ENCODE results near the gene PSKH1. TPM values are rescaled to one million over a fixed set of nuclear protein-coding genes. Genes with fewer than 3 reads are reported as not detected.
A peak's percentile ranks its signal among the peaks of the same experiment; 100 is the strongest.

PSKH1 gene
- total and polyA plus RNA-seq, 2 donors, result 8.8 to 12.6 TPM

DNA sequence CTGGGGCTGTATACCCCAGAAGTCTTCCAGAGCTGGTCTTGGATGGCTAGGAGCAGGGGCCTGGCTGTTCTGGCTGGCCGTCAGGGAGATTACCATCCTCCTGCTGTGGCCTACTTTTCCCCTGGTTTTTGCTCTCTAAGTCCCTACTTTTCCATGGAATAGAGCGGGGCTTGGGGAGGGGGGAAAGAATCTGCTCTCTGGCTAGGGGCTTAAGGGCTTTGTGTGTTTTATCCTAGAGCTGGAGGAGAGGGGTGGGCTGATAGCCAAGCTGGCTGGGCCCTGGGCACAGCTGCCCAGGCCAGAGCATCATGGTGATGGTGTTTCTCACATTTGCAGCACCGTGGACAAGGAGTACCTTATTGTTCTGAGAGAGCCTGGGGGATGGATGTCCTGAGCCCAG is 4.7 kb upstream of the PSKH1 start:
- Histone ChIP-seq H3K9me3 (ENCODE audit: control insufficient read depth in 2 of 2, insufficient read depth in 1 of 2, low read length in 1 of 2) (no peaks in the 10 kb centered on the region), H3K36me3 (ENCODE audit: control insufficient read depth in 2 of 2, insufficient read depth in 2 of 2, low read length in 1 of 2) (peaks cover 35 to 36% of the 10 kb centered on the region in 2 donors), H3K27me3 (ENCODE audit: control insufficient read depth in 2 of 2, insufficient read depth in 1 of 2, low read length in 1 of 2) (no peaks in the 10 kb centered on the region), H3K4me1 (ENCODE audit: control insufficient read depth in 2 of 2, insufficient read depth in 2 of 2, low read length in 2 of 2) (no peaks in the 10 kb centered on the region), H3K4me3 (ENCODE audit: low read length in 2 of 2) (no peak overlapping the region), H3K27ac (ENCODE audit: low read depth in 1 of 2, low read length in 1 of 2) (no peak overlapping the region)
- DNase-seq (ENCODE audit: low read depth in 6 of 9, low spot score in 9 of 9), result no peak
- 96% methylated on average over 3 of the region's 3 CpGs for WGBS

- 87% methylated on average over 5 of the region's 5 CpGs for WGBS
These were observed 679 bp upstream of the PSKH1 start for GRCh38 chr16:67892375-67892774.

GRCh38 chr16:67893743-67894399 is 817 bp downstream of the PSKH1 start:
- H3K27me3 ChIP-seq (ENCODE audit: control insufficient read depth in 2 of 2, insufficient read depth in 1 of 2, low read length in 1 of 2), result no peaks in the 10 kb centered on the region
- no peak for DNase-seq (ENCODE audit: low read depth in 6 of 9, low spot score in 9 of 9)
- peaks cover 11 to 13% of the 10 kb centered on the region in 2 donors for H3K4me1 ChIP-seq (ENCODE audit: control insufficient read depth in 2 of 2, insufficient read depth in 2 of 2, low read length in 2 of 2)
- WGBS, result 45% methylated on average over 14 of the region's 14 CpGs
- H3K4me3 ChIP-seq (ENCODE audit: low read length in 2 of 2), result peak overlapping the region; percentile 89 to 100
- H3K27ac ChIP-seq (ENCODE audit: low read depth in 1 of 2, low read length in 1 of 2), result peak overlapping the region; percentile 59 to 91
- no peaks in the 10 kb centered on the region for H3K9me3 ChIP-seq (ENCODE audit: control insufficient read depth in 2 of 2, insufficient read depth in 1 of 2, low read length in 1 of 2)
- peaks cover 2 to 5% of the 10 kb centered on the region in 2 donors for H3K36me3 ChIP-seq (ENCODE audit: control insufficient read depth in 2 of 2, insufficient read depth in 2 of 2, low read length in 1 of 2)

More at GRCh38 chr16:67892375-67892774, 679 bp upstream of the PSKH1 start:
- H3K36me3 ChIP-seq (ENCODE audit: control insufficient read depth in 2 of 2, insufficient read depth in 2 of 2, low read length in 1 of 2), result peaks cover 2 to 5% of the 10 kb centered on the region in 2 donors
- peak overlapping the region; percentile 89 to 100 for H3K4me3 ChIP-seq (ENCODE audit: low read length in 2 of 2)
- no peak overlapping the region for H3K27ac ChIP-seq (ENCODE audit: low read depth in 1 of 2, low read length in 1 of 2)
- DNase-seq (ENCODE audit: low read depth in 6 of 9, low spot score in 9 of 9), result no peak
- peaks cover 11 to 13% of the 10 kb centered on the region in 2 donors for H3K4me1 ChIP-seq (ENCODE audit: control insufficient read depth in 2 of 2, insufficient read depth in 2 of 2, low read length in 2 of 2)
- no peaks in the 10 kb centered on the region for H3K27me3 ChIP-seq (ENCODE audit: control insufficient read depth in 2 of 2, insufficient read depth in 1 of 2, low read length in 1 of 2)
- no peaks in the 10 kb centered on the region for H3K9me3 ChIP-seq (ENCODE audit: control insufficient read depth in 2 of 2, insufficient read depth in 1 of 2, low read length in 1 of 2)

- H3K4me3 ChIP-seq (ENCODE audit: low read length in 2 of 2), result no peak overlapping the region
- peak overlapping the region in 1 of 2 donors; percentile 15 for H3K27ac ChIP-seq (ENCODE audit: low read depth in 1 of 2, low read length in 1 of 2)
- WGBS, result 95% methylated on average over 3 of the region's 3 CpGs
- no peaks in the 10 kb centered on the region for H3K27me3 ChIP-seq (ENCODE audit: control insufficient read depth in 2 of 2, insufficient read depth in 1 of 2, low read length in 1 of 2)
- DNase-seq (ENCODE audit: low read depth in 6 of 9, low spot score in 9 of 9), result no peak
- peaks cover 11 to 13% of the 10 kb centered on the region in 2 donors for H3K4me1 ChIP-seq (ENCODE audit: control insufficient read depth in 2 of 2, insufficient read depth in 2 of 2, low read length in 2 of 2)
- no peaks in the 10 kb centered on the region for H3K9me3 ChIP-seq (ENCODE audit: control insufficient read depth in 2 of 2, insufficient read depth in 1 of 2, low read length in 1 of 2)
- H3K36me3 ChIP-seq (ENCODE audit: control insufficient read depth in 2 of 2, insufficient read depth in 2 of 2, low read length in 1 of 2), result peaks cover 6 to 13% of the 10 kb centered on the region in 2 donors
These were observed 4.2 kb downstream of the PSKH1 start for GRCh38 chr16:67897231-67897630.

DNA sequence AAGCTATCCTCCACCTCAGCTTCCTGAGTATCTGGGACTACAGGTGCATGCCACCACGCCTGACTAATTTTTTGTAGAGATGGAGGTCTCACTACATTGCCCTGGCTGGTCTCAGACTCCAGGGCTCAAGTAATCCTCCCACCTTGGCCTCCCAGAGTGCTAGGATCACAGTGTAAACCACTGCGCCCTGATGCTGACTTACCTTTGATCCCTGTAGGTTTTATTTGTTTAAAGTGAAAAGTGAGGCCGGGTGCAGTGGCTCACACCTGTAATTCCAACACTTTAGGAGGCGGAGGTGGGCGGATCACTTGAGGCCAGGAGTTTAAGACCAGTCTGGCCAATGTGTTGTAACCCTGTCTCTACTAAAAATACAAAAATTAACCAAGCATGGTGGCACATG is 8.7 kb downstream of the PSKH1 start:
- H3K4me1 ChIP-seq (ENCODE audit: control insufficient read depth in 2 of 2, insufficient read depth in 2 of 2, low read length in 2 of 2), result no peaks in the 10 kb centered on the region
- no peak overlapping the region for H3K27ac ChIP-seq (ENCODE audit: low read depth in 1 of 2, low read length in 1 of 2)
- peaks cover 11 to 30% of the 10 kb centered on the region in 2 donors for H3K36me3 ChIP-seq (ENCODE audit: control insufficient read depth in 2 of 2, insufficient read depth in 2 of 2, low read length in 1 of 2)
- no peaks in the 10 kb centered on the region for H3K27me3 ChIP-seq (ENCODE audit: control insufficient read depth in 2 of 2, insufficient read depth in 1 of 2, low read length in 1 of 2)
- no peaks in the 10 kb centered on the region for H3K9me3 ChIP-seq (ENCODE audit: control insufficient read depth in 2 of 2, insufficient read depth in 1 of 2, low read length in 1 of 2)
- WGBS, result 98% methylated on average over 5 of the region's 5 CpGs
- DNase-seq (ENCODE audit: low read depth in 6 of 9, low spot score in 9 of 9), result no peak
- no peak overlapping the region for H3K4me3 ChIP-seq (ENCODE audit: low read length in 2 of 2)

- H3K36me3 ChIP-seq (ENCODE audit: control insufficient read depth in 2 of 2, insufficient read depth in 2 of 2, low read length in 1 of 2), result peaks cover 9 to 26% of the 10 kb centered on the region in 2 donors
- H3K27ac ChIP-seq (ENCODE audit: low read depth in 1 of 2, low read length in 1 of 2), result no peak overlapping the region
- DNase-seq (ENCODE audit: low read depth in 6 of 9, low spot score in 9 of 9), result no peak
- H3K4me3 ChIP-seq (ENCODE audit: low read length in 2 of 2), result no peak overlapping the region
- 98% methylated on average over 4 of the region's 4 CpGs for WGBS
- no peaks in the 10 kb centered on the region for H3K9me3 ChIP-seq (ENCODE audit: control insufficient read depth in 2 of 2, insufficient read depth in 1 of 2, low read length in 1 of 2)
- H3K4me1 ChIP-seq (ENCODE audit: control insufficient read depth in 2 of 2, insufficient read depth in 2 of 2, low read length in 2 of 2), result no peaks in the 10 kb centered on the region
- H3K27me3 ChIP-seq (ENCODE audit: control insufficient read depth in 2 of 2, insufficient read depth in 1 of 2, low read length in 1 of 2), result no peaks in the 10 kb centered on the region
These were observed 9.8 kb downstream of the PSKH1 start for GRCh38 chr16:67902831-67903230.

DNA sequence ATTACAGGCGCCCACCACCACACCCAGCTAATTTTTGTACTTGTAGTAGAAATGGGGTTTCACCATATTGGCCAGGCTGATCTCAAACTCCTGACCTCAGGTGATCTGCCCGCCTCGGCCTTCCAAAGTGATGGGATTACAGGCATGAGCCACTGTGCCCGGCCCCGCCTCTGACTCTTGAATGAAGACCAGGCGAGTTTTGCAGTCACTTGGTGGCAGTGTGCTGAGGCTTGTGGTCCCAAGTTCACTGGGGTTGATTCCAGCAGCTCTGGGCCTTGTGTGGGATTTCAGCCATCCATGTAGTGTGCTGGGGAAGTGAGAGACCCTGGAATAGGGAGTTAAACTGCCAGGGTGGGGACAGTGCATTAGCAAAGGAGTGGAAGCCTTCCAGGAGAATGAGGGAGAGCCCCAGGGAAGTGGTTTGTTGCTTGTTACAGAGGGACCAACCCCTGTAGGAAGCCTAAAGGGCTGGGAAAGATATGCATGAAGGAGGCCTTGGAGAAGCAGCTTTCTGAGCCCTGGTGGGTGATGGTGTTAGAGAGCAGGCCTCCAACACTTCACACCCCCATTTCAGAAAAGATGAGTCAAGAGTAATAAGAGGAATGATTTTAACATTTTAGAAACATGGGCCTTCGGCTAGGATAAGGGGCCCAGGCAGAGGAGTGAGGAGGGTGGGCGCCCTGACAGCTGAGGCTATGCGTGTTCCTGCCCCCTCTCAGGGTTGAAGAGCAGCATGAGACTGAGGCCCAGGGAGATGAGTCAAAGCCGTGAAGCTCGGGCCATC is 14.5 kb downstream of the PSKH1 start:
- H3K4me1 ChIP-seq (ENCODE audit: control insufficient read depth in 2 of 2, insufficient read depth in 2 of 2, low read length in 2 of 2), result peaks cover 0 to 19% of the 10 kb centered on the region in 2 donors
- WGBS, result 96% methylated on average over 11 of the region's 11 CpGs
- H3K27me3 ChIP-seq (ENCODE audit: control insufficient read depth in 2 of 2, insufficient read depth in 1 of 2, low read length in 1 of 2), result no peaks in the 10 kb centered on the region
- H3K27ac ChIP-seq (ENCODE audit: low read depth in 1 of 2, low read length in 1 of 2), result no peak overlapping the region
- H3K9me3 ChIP-seq (ENCODE audit: control insufficient read depth in 2 of 2, insufficient read depth in 1 of 2, low read length in 1 of 2), result no peaks in the 10 kb centered on the region
- DNase-seq (ENCODE audit: low read depth in 6 of 9, low spot score in 9 of 9), result no peak
- peaks cover 30 to 42% of the 10 kb centered on the region in 2 donors for H3K36me3 ChIP-seq (ENCODE audit: control insufficient read depth in 2 of 2, insufficient read depth in 2 of 2, low read length in 1 of 2)
- H3K4me3 ChIP-seq (ENCODE audit: low read length in 2 of 2), result no peak overlapping the region

DNA sequence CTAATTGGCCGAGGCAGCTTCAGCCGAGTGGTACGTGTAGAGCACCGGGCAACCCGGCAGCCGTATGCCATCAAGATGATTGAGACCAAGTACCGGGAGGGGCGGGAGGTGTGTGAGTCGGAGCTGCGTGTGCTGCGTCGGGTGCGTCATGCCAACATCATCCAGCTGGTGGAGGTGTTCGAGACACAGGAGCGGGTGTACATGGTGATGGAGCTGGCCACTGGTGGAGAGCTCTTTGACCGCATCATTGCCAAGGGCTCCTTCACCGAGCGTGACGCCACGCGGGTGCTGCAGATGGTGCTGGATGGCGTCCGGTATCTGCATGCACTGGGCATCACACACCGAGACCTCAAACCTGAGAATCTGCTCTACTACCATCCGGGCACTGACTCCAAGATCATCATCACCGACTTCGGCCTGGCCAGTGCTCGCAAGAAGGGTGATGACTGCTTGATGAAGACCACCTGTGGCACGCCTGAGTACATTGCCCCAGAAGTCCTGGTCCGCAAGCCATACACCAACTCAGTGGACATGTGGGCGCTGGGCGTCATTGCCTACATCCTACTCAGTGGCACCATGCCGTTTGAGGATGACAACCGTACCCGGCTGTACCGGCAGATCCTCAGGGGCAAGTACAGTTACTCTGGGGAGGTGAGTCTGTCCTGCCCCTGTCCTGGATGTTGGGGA is 16.1 kb downstream of the PSKH1 start:
- no peaks in the 10 kb centered on the region for H3K9me3 ChIP-seq (ENCODE audit: control insufficient read depth in 2 of 2, insufficient read depth in 1 of 2, low read length in 1 of 2)
- H3K27me3 ChIP-seq (ENCODE audit: control insufficient read depth in 2 of 2, insufficient read depth in 1 of 2, low read length in 1 of 2), result no peaks in the 10 kb centered on the region
- H3K36me3 ChIP-seq (ENCODE audit: control insufficient read depth in 2 of 2, insufficient read depth in 2 of 2, low read length in 1 of 2), result peaks cover 29 to 30% of the 10 kb centered on the region in 2 donors
- H3K4me3 ChIP-seq (ENCODE audit: low read length in 2 of 2), result no peak overlapping the region
- no peak overlapping the region for H3K27ac ChIP-seq (ENCODE audit: low read depth in 1 of 2, low read length in 1 of 2)
- no peak for DNase-seq (ENCODE audit: low read depth in 6 of 9, low spot score in 9 of 9)
- peaks cover 0 to 19% of the 10 kb centered on the region in 2 donors for H3K4me1 ChIP-seq (ENCODE audit: control insufficient read depth in 2 of 2, insufficient read depth in 2 of 2, low read length in 2 of 2)
- 99% methylated on average over 36 of the region's 36 CpGs for WGBS

- Histone ChIP-seq H3K27me3 (ENCODE audit: control insufficient read depth in 2 of 2, insufficient read depth in 1 of 2, low read length in 1 of 2) (no peaks in the 10 kb centered on the region), H3K9me3 (ENCODE audit: control insufficient read depth in 2 of 2, insufficient read depth in 1 of 2, low read length in 1 of 2) (no peaks in the 10 kb centered on the region), H3K36me3 (ENCODE audit: control insufficient read depth in 2 of 2, insufficient read depth in 2 of 2, low read length in 1 of 2) (peaks cover 32 to 36% of the 10 kb centered on the region in 2 donors), H3K27ac (ENCODE audit: low read depth in 1 of 2, low read length in 1 of 2) (no peak overlapping the region), H3K4me3 (ENCODE audit: low read length in 2 of 2) (no peak overlapping the region), H3K4me1 (ENCODE audit: control insufficient read depth in 2 of 2, insufficient read depth in 2 of 2, low read length in 2 of 2) (peaks cover 2 to 19% of the 10 kb centered on the region in 2 donors)
- DNase-seq (ENCODE audit: low read depth in 6 of 9, low spot score in 9 of 9), result peak in 8 of 9 donors; percentile 29 to 81 (median 56)
- WGBS, result 42% methylated on average over 2 of the region's 2 CpGs
These were observed 17.1 kb downstream of the PSKH1 start for GRCh38 chr16:67910158-67910557.

Data from thymus (tissue), 11 donors.